GM23338 (cell line): ENCODE measurements around the gene EED. TPM values are rescaled to one million over a fixed set of nuclear protein-coding genes. Genes with fewer than 3 reads are reported as not detected.
A peak's percentile ranks its signal among the peaks of the same experiment; 100 is the strongest.

Experiments used
- ATAC-seq: fragments of 200-7000 bp; cut with Tn5 transposase; 3 replicates; pipeline ENCODE4 v1.9.1; 2020
- DNase-seq: peaks from one replicate; pipeline ENCODE4 v3.0.0-alpha.2; 2015; ENCODE audit warnings: low spot score
- H2AFZ ChIP-seq: fragments of 200-600 bp; sonication (generic); 2 replicates; pipeline ENCODE4 v1.8.0; 2016; ENCODE audit warnings: antibody characterized with exemption, mild to moderate bottlenecking, moderate library complexity
- H3F3A ChIP-seq: fragments of 200-600 bp; sonication (generic); replicated peaks from 2 replicates; pipeline ENCODE4 v1.8.0; 2017; ENCODE audit warnings: antibody characterized with exemption, mixed run types, low read depth
- H3K27ac ChIP-seq: fragments of 200-600 bp; sonication (generic); 2 replicates; pipeline ENCODE4 v1.6.1; 2016; ENCODE audit warnings: low read depth
- H3K27me3 ChIP-seq: fragments of 200-600 bp; sonication (generic); 2 replicates; pipeline ENCODE4 v1.8.0; 2016; ENCODE audit warnings: mild to moderate bottlenecking, mixed run types, moderate library complexity; ENCODE audit not compliant: insufficient read depth
- H3K36me3 ChIP-seq: fragments of 200-600 bp; sonication (generic); 2 replicates; pipeline ENCODE4 v1.8.0; 2016; ENCODE audit warnings: mild to moderate bottlenecking; ENCODE audit not compliant: insufficient read depth
- H3K4me1 ChIP-seq: fragments of 200-600 bp; sonication (generic); 2 replicates; pipeline ENCODE4 v1.8.0; 2016; ENCODE audit warnings: mild to moderate bottlenecking, moderate library complexity; ENCODE audit not compliant: insufficient read depth
- H3K4me2 ChIP-seq: fragments of 200-600 bp; sonication (generic); 2 replicates; pipeline ENCODE4 v1.7.1; 2017; ENCODE audit warnings: mixed run types
- H3K4me3 ChIP-seq: fragments of 200-600 bp; sonication (generic); 2 replicates; pipeline ENCODE4 v1.6.1; 2016; ENCODE audit warnings: mixed run types
- H3K79me2 ChIP-seq: fragments of 200-600 bp; sonication (generic); replicated peaks from 2 replicates; pipeline ENCODE4 v1.8.0; 2017; ENCODE audit warnings: mild to moderate bottlenecking; ENCODE audit not compliant: insufficient read depth
- H3K9me2 ChIP-seq: fragments of 200-600 bp; sonication (generic); 2 replicates; pipeline ENCODE4 v1.8.0; 2017; ENCODE audit not compliant: insufficient read depth
- H4K20me1 ChIP-seq: fragments of 200-600 bp; sonication (generic); replicated peaks from 2 replicates; pipeline ENCODE4 v1.8.0; 2017; ENCODE audit warnings: mild to moderate bottlenecking; ENCODE audit not compliant: insufficient read depth
- H3K27ac Mint-ChIP-seq: 2 replicates; pipeline ENCODE4 v1.8.0; 2020; ENCODE audit warnings: inconsistent platforms, mild to moderate bottlenecking, moderate library complexity, mixed read lengths
- H3K27me3 Mint-ChIP-seq: 3 replicates; pipeline ENCODE4 v1.8.0; 2022; ENCODE audit warnings: low read depth, mild to moderate bottlenecking, moderate library complexity, mixed read lengths, inconsistent platforms; ENCODE audit not compliant: insufficient read depth, poor library complexity
- H3K36me3 Mint-ChIP-seq: 3 replicates; pipeline ENCODE4 v1.8.0; 2021; ENCODE audit warnings: low read depth, mild to moderate bottlenecking, inconsistent platforms, moderate library complexity, mixed read lengths
- H3K4me1 Mint-ChIP-seq: 3 replicates; pipeline ENCODE4 v1.8.0; 2020; ENCODE audit warnings: mild to moderate bottlenecking, inconsistent platforms, mixed read lengths
- H3K4me3 Mint-ChIP-seq: 3 replicates; pipeline ENCODE4 v1.8.0; 2021; ENCODE audit warnings: moderate library complexity, mild to moderate bottlenecking, inconsistent platforms, mixed read lengths
- H3K9me3 Mint-ChIP-seq: 3 replicates; pipeline ENCODE4 v1.8.0; 2020; ENCODE audit warnings: moderate library complexity, mild to moderate bottlenecking, inconsistent platforms, mixed read lengths
- CREB1 ChIP-seq: fragments of 250-450 bp; sonication (Bioruptor Pico); IDR thresholded peaks from 2 replicates; pipeline ENCODE4 v1.5.0; 2020; ENCODE audit warnings: low read depth, mild to moderate bottlenecking, moderate library complexity
- ETS1 ChIP-seq: IDR thresholded peaks from 2 replicates; pipeline ENCODE4 v1.6.1; 2016; ENCODE audit warnings: antibody characterized with exemption
- NANOG ChIP-seq: IDR thresholded peaks from 2 replicates; pipeline ENCODE4 v1.6.1; 2016; ENCODE audit warnings: antibody characterized with exemption, borderline replicate concordance
- POLR2AphosphoS5 ChIP-seq: IDR thresholded peaks from 2 replicates; pipeline ENCODE4 v1.6.1; 2016; ENCODE audit warnings: antibody characterized with exemption, low read depth
- STAT1 ChIP-seq: IDR thresholded peaks from one replicate; pipeline ENCODE4 v1.6.1; 2016; ENCODE audit warnings: antibody characterized with exemption; ENCODE audit not compliant: unreplicated experiment
- ZNF114 ChIP-seq: fragments of 250-450 bp; sonication (Bioruptor Pico); IDR thresholded peaks from 2 replicates; pipeline ENCODE4 v1.5.0; 2020; ENCODE audit warnings: mild to moderate bottlenecking, moderate library complexity
- polyA plus RNA-seq: library from polyadenylated mRNA; unstranded; fragments of >200 nt; fragmentation: Nextera tagmentation; extraction: Ambion mirVana; gene quantifications from 2 replicates; pipeline ENCODE4 v1.2.1, GENCODE V29; 2016
- total RNA-seq: library from RNA; depleted of rRNA; stranded (reverse); fragments of >200 nt; shearing (Covaris generic); gene quantifications from 2 replicates; pipeline ENCODE4 v1.2.3, GENCODE V29; 2014

The EED gene
- total and polyA plus RNA-seq, 2 experiments from 2014 or later: 26.7 to 29.7 TPM

GRCh38 chr11:86202013-86202336, 42.6 kb upstream of the EED start (continued):
- no peak for TF ChIP-seq ETS1

- H3K27me3 Mint-ChIP-seq: peaks cover 2% of the 10 kb centered on the region
- no peaks in the 10 kb centered on the region for H3K9me2 ChIP-seq
- H2AFZ ChIP-seq: no peak overlapping the region
- H3K4me1 ChIP-seq: no peaks in the 10 kb centered on the region
- no peaks in the 10 kb centered on the region for H3K36me3 ChIP-seq
- peaks cover 24% of the 10 kb centered on the region for H3K27me3 ChIP-seq
- ATAC-seq: no peak
- no peaks in the 10 kb centered on the region for H3K36me3 Mint-ChIP-seq
- H3K27ac Mint-ChIP-seq: no peak overlapping the region
- no peak overlapping the region for H3K4me3 ChIP-seq
- no peaks in the 10 kb centered on the region for H3K9me3 Mint-ChIP-seq
- H3F3A ChIP-seq: no peaks in the 10 kb centered on the region
- no peak for DNase-seq
- no peaks in the 10 kb centered on the region for H3K4me1 Mint-ChIP-seq
- no peaks in the 10 kb centered on the region for H4K20me1 ChIP-seq
- no peak overlapping the region for H3K27ac ChIP-seq
- no peak overlapping the region for H3K4me2 ChIP-seq
- no peaks in the 10 kb centered on the region for H3K79me2 ChIP-seq
- no peak for TF ChIP-seq NANOG
- TF ChIP-seq ZNF114 (CRISPR knock-in tag): no peak
- TF ChIP-seq POLR2AphosphoS5: no peak
- TF ChIP-seq ETS1: no peak
- no peak for TF ChIP-seq STAT1
- TF ChIP-seq CREB1: no peak
- H3K4me3 Mint-ChIP-seq: no peak overlapping the region
Observed at GRCh38 chr11:86204356-86204755, 40.2 kb upstream of the EED start.

- no peaks in the 10 kb centered on the region for H3K79me2 ChIP-seq
- DNase-seq (no peak), ATAC-seq (no peak)
- H3K4me3 ChIP-seq: no peak overlapping the region
- Mint-ChIP-seq H3K36me3 (no peaks in the 10 kb centered on the region), H3K27ac (no peak overlapping the region), H3K27me3 (peaks cover 4% of the 10 kb centered on the region), H3K4me1 (no peaks in the 10 kb centered on the region), H3K9me3 (no peaks in the 10 kb centered on the region), H3K4me3 (no peak overlapping the region)
- H3K4me1 ChIP-seq: no peaks in the 10 kb centered on the region
- H3F3A ChIP-seq: no peaks in the 10 kb centered on the region
- TF ChIP-seq ZNF114 (CRISPR knock-in tag) (no peak), ETS1 (no peak)
- H3K27ac ChIP-seq: no peak overlapping the region
- H4K20me1 ChIP-seq: no peaks in the 10 kb centered on the region
- H3K9me2 ChIP-seq: no peaks in the 10 kb centered on the region
- no peak overlapping the region for H3K4me2 ChIP-seq
- H2AFZ ChIP-seq: 0 out of 2 replicates have a peak overlapping the region, but pooled peaks have one; percentile 53
- H3K27me3 ChIP-seq: peaks cover 24% of the 10 kb centered on the region
- no peaks in the 10 kb centered on the region for H3K36me3 ChIP-seq
Observed at GRCh38 chr11:86205421-86206336, 38.9 kb upstream of the EED start.
